ENCODE data around the gene CYB561.

The CYB561 gene

GRCh38 chr17:63483655-63484575 lies 37.8 kb upstream of the CYB561 start:
- no peak for DNase-seq (ENCODE audit: low read depth)
- TF ChIP-seq CTCF (conservative IDR thresholded peaks at IDR 0.05; ENCODE audit: low read depth, low read length), result no peak
- H3K4me3 ChIP-seq (ENCODE audit: low read depth, low read length), result no peak overlapping the region

- H3K4me3 ChIP-seq (ENCODE audit: low read depth, low read length), result no peak overlapping the region
- no peak for TF ChIP-seq CTCF (conservative IDR thresholded peaks at IDR 0.05; ENCODE audit: low read depth, low read length)
- no peak for DNase-seq (ENCODE audit: low read depth)
These were observed 36.9 kb upstream of the CYB561 start for GRCh38 chr17:63483038-63483437.

- DNase-seq (ENCODE audit: low read depth), result no peak
- no peak overlapping the region for H3K4me3 ChIP-seq (ENCODE audit: low read depth, low read length)
- no peak for TF ChIP-seq CTCF (conservative IDR thresholded peaks at IDR 0.05; ENCODE audit: low read depth, low read length)
These were observed 36.4 kb upstream of the CYB561 start for GRCh38 chr17:63482509-63482908.

- no peak for DNase-seq (ENCODE audit: low read depth)
- TF ChIP-seq CTCF (conservative IDR thresholded peaks at IDR 0.05; ENCODE audit: low read depth, low read length), result no peak
- H3K4me3 ChIP-seq (ENCODE audit: low read depth, low read length), result no peak overlapping the region
These were observed 35.4 kb upstream of the CYB561 start for GRCh38 chr17:63481488-63481870.

- H3K4me3 ChIP-seq (ENCODE audit: low read depth, low read length), result no peak overlapping the region
These were observed 34.9 kb upstream of the CYB561 start for GRCh38 chr17:63480826-63481487.

GRCh38 chr17:63480192-63480784 lies 34.2 kb upstream of the CYB561 start:
- DNase-seq (ENCODE audit: low read depth), result no peak
- no peak overlapping the region for H3K4me3 ChIP-seq (ENCODE audit: low read depth, low read length)
- TF ChIP-seq CTCF (conservative IDR thresholded peaks at IDR 0.05; ENCODE audit: low read depth, low read length), result no peak

More at GRCh38 chr17:63480826-63481487, 34.9 kb upstream of the CYB561 start:
- no peak for TF ChIP-seq CTCF (conservative IDR thresholded peaks at IDR 0.05; ENCODE audit: low read depth, low read length)
- no peak for DNase-seq (ENCODE audit: low read depth)

All from choroid plexus epithelial cell (primary cell).